Omental fat pad (tissue), 4 donors: ENCODE results near the gene ABHD17A. TPM values are rescaled to one million over a fixed set of nuclear protein-coding genes. Genes with fewer than 3 reads are reported as not detected.

Source experiments
- ATAC-seq: fragments of 150-250 bp; one replicate; pipeline ENCODE4 v1.9.1; 2016; ENCODE audit warnings: mild to moderate bottlenecking, moderate library complexity; ENCODE audit not compliant: low FRiP score
- DNase-seq: peaks from one replicate; pipeline ENCODE4 v3.0.0-alpha.2; 2019; ENCODE audit warnings: low spot score
- total RNA-seq, 4 donors: library from RNA; depleted of rRNA; stranded (reverse); fragments of >200 nt; gene quantifications; one replicate each; pipeline ENCODE4 v1.1.0, GENCODE V29; 2016
- TF ChIP-seq, protein P1 (sequence below), 3 donors: fragments of 450-650 bp; IDR thresholded peaks; one replicate each; pipeline ENCODE4 v1.5.1; 2016 to 2017; ENCODE audit warnings: antibody characterized with exemption in 3 of 3, mild to moderate bottlenecking in 3 of 3, moderate library complexity in 2 of 3

ABHD17A gene
- total RNA-seq, 4 donors from 2014 or later: 70.1 to 117 (median 87.8) TPM

DNA sequence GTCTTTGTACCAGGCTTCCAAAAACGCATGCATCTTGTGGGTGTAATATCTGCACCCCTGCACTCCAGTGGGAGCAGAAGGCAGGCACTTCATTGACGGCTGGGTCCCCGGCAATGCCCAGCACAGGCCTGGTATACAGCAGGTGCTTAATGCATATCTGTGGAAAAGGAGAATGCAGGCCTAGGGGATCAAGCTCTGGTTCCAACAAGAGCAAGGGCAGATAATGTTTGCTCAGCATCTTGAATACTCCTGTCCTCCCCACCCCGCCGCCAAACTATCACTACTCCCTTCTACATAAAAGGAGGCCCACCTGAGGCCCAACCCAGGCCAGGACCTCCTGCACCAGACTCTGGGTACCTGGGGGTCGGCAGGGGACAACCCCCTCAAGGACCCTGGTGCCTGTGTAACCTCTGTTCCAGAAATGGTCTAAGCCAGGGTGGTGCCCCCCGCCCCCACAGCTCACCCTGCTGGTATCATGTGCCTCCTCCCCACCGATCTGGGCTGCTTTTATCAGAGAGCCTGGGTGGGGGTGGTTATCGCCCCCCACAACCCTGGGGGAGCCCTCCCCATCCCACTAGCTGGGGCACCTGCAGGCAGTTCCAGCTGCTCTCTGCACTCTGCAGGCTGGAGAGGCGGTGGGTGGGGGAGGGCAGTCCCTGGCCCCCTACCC is 26.7 kb downstream of the ABHD17A start:
- ATAC-seq (no peak), DNase-seq (no peak)
- TF ChIP-seq, protein P1, sequence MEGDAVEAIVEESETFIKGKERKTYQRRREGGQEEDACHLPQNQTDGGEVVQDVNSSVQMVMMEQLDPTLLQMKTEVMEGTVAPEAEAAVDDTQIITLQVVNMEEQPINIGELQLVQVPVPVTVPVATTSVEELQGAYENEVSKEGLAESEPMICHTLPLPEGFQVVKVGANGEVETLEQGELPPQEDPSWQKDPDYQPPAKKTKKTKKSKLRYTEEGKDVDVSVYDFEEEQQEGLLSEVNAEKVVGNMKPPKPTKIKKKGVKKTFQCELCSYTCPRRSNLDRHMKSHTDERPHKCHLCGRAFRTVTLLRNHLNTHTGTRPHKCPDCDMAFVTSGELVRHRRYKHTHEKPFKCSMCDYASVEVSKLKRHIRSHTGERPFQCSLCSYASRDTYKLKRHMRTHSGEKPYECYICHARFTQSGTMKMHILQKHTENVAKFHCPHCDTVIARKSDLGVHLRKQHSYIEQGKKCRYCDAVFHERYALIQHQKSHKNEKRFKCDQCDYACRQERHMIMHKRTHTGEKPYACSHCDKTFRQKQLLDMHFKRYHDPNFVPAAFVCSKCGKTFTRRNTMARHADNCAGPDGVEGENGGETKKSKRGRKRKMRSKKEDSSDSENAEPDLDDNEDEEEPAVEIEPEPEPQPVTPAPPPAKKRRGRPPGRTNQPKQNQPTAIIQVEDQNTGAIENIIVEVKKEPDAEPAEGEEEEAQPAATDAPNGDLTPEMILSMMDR (IDR thresholded peaks at IDR 0.05): no peak

DNA sequence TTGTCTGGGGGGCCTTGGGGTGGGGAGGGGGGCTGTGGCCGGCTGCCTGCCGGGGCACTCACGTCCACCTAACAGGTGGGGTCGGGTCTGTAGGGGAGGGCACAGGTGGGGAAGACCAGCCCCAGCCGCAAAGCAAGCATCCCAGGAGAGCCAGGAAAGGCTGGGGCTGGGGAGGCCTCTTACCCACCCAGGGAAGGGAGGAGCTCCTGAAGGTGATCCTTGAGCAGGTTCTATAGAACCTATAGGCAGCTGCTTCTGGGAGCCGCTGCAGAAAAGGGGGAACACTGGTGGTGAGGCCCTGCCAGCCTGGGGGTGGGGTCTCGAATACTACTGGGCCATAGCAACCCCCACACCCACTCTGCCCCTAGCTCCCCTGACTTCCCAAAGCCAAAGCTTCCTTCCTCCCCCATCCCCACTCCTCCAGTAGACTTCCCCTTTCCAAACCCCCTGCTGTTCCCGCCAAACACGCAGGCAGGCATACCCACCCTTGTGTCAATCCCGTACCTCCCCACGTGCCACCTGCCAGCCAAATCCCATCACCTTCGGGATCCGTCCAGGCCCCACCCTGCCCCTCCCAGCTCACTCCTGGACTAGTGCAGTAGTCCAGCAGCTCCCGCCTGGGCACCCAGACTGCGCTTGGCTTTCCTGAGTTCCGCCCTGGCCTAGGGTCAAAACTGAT is 27.5 kb downstream of the ABHD17A start:
- ATAC-seq (no peak), DNase-seq (no peak)
- TF ChIP-seq, protein P1 (IDR thresholded peaks at IDR 0.05): no peak

DNA sequence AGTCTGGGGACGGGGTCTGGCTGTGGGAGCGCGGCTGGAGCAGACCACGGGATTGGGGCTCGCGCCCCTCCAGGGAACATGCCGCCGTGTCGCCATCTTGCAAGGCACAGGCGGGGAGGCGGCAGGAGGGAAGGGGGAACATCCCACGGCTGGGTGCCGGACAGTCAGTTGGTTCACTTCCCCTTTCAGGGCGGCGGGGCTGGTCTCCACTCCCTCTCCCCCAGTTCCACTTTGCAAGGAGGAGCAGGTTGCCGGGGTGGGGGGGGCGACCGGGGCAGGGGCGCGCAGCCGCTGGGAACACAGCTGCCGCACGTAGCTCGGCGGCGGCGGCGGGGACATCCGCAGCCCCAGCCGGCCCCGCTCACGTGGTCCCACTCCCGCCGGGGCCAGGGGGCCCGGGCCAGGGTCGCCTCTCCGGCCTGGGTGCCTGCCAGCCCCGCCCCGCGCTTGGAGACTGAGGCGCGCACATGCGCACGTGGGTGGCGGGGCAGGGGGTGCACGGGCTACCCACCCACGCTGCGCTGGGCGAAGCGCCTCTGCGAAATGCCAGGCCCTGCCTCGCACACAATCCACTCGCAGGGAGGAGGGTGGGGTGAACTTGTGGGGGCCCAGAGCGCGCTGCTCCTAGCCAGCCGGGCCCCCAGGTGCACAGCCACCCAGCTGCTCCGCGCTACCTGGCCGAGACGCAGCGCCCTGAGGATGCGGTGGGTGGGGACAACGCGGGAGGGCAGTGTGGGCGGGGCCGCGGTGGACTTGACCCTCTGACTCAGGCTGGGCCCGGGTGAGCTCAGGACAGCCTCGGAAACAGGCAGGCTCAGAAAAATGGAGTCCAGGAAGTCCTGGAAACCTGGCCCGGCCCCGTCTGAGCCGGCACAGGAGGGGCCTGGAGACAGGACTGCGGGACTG is 28.3 kb downstream of the ABHD17A start:
- DNase-seq (peak; percentile 70), ATAC-seq (peak; percentile 56)
- TF ChIP-seq, protein P1 (IDR thresholded peaks at IDR 0.05): no peak

DNA sequence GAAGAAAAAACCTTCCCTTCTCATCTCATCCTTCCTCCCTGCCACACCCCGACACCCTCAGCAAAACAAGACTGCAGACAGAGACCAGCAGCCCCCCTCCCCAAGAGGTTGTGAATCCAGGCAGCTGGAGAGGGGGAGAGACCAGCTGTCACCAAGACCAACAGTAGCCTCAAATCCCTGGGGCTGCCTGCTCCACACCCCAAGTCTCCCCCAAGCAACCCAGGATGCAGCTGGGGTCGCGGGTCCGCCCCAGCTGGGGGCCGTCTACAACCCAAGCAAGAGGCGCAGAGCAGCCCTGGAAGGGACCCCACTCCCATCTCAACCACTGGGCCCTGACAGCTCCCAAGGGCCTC is 29.0 kb downstream of the ABHD17A start:
- no peak for DNase-seq
- TF ChIP-seq, protein P1 (IDR thresholded peaks at IDR 0.05): no peak
- ATAC-seq: no peak

DNA sequence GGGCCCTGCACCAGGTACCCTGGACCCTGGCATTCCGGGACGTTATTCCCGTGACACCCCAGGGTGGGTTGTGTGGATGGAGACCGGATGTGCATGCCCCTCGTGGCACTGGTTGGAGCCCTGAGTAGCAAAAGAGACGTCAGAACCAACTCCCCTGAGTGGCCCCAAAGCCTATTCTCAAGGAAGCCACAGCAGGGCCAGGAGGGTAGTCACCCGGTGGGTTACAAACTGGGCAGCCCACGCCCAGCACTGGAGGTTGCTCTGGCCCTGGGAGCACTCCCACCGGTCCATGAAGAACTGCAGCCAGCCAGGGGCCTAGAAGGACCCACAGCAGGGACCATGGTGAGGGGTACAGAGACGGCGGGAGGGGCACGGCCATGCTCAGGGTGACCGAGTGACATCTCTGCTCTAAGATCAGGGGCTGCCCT is 29.5 kb downstream of the ABHD17A start:
- no peak for ATAC-seq
- TF ChIP-seq, protein P1 (IDR thresholded peaks at IDR 0.05): no peak
- no peak for DNase-seq

DNA sequence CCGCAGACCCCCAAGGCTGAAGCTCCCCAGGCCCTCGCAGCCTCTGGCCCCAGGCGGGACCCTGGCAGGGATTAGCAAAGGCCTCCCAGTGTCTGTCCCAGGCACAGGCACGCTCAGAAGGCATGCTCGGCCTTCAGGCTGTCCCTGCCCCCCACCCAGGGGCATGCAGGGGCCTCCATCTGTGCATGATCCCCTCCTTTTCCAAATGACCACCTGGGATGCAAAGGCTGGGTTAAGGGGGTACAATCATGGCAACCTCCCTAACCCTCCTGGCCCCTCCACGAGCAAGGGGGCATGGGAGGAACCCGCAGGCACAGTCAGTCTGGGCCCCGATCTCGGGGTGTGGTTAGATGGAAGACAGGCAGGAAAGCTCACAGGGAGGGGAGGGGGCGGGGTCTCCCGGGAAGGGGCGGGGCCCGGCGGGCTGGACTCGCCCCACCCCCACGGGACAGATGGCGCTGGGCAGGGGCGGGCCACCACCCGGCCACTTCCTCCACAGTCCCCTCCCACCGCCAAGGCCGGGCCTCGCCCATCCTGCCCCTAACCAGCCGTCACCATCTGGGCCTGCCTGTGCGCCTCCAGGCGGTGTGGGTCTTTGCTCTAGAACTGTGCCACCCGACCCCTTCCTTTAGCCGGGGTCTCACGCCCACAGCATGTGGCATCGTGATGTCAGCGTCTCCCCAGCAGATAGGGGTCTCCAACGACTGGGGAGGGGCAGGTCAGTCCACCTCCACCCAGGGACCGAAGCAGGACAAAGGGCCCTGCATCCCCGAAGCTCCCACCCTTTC is 30.1 kb downstream of the ABHD17A start:
- ATAC-seq (peak; percentile 10), DNase-seq (no peak)

More for the DNA sequence above, 30.1 kb downstream of the ABHD17A start:
- TF ChIP-seq, protein P1 (IDR thresholded peaks at IDR 0.05): no peak
